HPDE6-E6E7 (cell line): ENCODE measurements around the gene CMC2.

Experiments
- DNase-seq: peaks from one replicate; pipeline ENCODE4 v3.0.0; 2011; ENCODE audit warnings: missing footprints; ENCODE audit errors: extremely low spot score

The CMC2 gene

DNA sequence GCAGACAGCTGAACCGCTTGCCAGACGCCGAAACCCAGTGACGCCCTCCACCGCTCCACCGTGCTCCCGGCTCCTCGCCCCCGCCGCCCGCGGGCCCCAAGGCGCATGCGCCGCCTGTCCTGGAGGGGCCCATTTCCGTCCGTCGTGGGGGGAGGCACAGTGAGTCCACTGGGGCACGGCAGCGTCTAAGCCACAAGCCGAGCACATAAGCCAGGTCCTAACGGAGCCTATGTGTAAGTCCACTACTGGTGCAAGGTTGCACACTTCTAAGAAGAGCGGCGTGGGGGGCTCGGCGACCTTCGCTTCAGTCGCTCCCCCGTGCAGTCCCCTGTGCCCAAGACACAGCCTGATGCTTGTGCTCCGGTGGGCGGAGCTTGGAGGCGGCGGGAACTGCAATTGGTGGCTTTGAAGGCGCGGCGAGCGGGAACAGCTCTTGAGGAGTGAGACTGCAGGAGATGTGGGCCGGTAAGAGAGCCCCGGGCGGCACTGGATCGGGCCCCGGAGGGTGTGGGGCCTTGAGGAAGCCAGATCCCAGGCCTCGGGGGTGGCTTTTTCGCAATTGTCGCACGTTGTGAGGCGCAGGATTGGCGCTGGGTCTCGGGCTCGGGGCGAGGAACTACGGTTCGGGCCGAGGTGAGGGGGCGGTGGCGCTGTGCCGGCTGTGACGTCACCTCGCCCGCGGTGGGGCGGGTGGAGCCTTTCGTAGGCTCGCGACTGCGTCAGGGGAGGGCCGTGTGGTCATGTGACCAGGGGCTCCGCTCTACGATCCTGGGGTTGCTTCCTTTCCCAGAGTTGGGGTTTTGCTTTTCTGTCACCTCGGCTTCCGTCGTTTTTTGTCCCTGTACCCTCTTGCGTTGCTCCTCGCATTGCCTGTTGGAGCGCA, at the start of gene CMC2, which contains the start of gene CENPN:
TSS of gene CMC2 (minus strand) at position 73 of the 883 bp plus-strand sequence. CDS start 9,491 bp downstream, outside the sequence.
TSS of gene CENPN (plus strand) at position 402 of the 883 bp plus-strand sequence. CDS start 4,726 bp downstream, outside the sequence.
- DNase-seq = peak; percentile 99

DNA sequence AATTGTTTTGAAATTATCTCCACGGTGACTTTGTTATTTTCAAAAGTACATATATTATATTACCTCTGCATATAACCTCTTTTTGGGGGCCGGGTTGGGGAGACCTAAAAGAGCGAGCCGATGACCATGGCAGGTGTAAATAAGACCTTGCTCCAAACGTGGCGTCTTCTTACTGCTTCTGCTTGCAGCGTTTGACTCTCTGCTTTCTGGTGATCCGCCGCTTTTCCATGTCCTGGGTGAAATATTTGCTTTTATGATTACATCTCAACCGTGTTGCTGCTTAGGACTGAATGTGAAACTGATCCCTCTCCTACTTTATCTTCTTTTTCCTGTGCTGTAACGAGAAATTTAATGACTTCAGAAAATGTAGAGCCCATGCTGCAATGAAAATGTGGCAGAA, 47.1 kb upstream of the CMC2 start:
- no peak for DNase-seq

DNA sequence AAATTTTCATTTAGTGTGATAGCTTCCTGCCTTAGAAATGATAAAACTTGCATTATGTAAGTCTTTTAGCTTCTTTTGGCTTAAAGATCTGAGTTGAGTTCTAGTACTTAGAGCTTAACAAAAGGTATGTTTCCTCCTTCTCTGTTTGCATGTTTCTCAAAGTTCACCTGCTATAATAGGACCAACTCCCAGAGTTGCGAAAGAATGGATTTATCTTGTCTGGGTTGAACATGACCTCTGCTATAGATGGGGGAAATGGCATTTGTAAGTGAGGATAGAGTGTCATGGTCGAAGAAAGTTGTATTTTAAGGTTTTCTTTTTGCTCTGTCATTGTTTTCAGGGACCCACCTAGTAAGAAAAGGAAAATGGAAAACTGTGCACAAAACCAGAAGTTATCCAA, 36.1 kb upstream of the CMC2 start:
- no peak for DNase-seq

DNA sequence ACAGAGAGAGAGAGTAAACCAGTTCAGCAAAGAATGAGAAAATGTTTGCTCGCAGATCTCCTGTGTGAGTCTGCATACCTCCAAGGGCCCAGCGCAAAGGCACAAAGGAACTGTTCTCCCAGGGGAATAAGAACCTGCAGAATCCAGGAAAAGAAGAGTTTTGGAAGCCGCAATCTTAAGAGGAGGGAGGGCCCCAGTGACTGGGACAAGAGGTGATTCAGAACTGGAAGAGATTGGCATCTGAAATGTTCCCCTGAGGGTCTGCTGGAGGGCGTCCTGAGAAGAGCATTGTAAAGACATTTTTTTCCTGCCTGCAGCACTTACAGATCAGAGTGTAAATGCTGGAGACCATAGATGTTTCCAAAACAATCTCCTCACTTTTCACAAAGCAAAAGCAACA, 35.0 kb upstream of the CMC2 start:
- no peak for DNase-seq

DNA sequence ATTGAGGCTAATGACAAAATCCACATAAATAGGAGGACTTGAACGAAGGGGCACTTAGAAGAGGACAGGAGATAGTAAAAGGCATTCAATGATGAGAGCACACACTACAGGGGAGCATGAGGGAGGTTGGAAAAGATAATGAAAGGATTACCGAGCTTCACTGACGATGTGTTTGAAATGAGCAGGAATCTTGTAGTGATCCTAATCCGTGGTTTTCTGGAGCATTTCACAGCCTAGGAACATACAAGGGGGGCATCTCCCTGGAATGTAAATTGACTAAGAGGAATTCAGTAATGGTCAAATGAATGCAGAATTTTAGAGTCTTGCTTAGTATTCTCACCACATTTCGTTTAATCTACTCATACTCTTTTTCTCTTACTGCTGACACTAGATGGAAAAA, 34.2 kb upstream of the CMC2 start:
- no peak for DNase-seq

DNA sequence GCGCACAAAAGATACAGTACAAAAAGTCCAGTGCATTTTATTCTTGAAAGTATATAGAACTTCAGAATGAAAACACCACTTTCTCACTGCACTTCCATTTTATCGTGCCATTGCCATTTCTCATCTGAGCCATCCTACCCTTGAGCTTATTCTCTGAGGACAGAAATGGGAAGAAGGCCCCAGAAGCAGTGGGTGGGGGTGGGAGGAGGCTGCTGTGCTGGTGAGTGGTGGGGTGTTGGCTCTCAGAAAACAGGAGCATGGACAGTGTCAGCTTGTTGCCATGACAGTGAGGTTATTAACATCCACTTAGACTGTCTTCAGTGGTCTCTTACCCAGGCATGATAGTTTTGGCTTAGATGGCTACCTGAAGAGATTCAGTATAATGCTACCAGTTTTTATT, 33.4 kb upstream of the CMC2 start:
- no peak for DNase-seq

DNA sequence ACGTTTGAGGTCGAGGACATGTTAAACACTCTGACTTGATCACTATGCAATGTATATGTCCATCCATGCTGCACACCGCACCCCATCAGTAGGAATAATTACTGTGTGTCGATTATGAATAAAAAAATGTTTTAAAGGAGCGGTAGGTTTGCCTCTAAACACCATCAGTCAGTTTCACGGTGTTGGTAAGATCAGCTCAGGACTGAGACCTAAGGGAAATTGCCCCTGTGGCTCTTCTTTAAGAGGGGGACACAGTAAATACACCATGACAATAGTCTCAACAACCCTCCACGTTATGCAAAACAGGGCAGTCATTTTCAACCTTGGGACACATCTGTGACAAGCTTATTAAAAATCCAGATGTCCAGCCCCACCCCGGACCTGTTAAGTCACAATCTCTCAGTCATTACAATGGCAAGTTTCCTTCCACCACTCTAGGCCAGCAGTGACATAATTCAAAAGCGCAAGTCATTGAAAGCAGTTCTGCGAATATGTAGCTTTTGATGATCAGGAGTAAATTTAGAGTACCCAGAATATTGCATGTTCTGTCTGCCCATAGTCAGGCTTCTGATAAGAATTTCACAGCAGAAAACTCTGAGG, 30.2 kb upstream of the CMC2 start:
- no peak for DNase-seq

DNA sequence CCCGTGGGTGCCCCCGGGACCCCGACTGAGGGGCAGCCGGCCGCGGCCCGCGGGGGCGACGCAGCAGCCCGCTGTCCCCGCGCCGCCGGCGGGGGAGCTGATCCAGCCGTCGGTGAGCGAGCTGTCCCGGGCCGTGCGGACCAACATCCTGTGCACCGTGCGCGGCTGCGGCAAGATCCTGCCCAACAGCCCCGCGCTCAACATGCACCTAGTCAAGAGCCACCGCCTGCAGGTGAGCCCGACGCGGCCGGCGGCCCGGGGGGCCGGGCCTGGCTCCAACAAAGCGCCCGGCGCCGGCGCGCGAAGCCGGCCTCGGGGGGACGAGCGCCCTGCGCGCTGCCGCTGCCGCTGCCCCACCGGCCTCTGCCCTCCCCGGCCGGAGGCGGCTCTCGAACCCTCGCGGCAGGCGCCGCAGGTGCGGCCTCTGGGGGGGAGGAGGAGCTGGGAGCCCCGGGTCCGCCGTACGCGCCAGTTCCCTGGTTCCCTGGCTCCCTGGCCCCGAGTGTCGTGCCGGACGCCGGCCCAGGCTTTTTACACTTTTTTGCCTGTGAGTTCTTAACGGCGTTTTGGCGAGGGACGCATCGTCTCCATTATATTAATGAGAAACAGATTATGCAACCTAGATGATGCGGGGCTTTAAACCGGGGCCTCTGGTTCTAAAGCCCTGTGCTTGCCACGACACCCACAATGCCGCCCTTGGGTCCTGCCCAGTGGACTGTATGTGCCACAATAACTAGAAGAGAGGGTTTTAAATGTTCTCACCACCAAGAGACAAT, 29.5 kb upstream of the CMC2 start:
- peak; percentile 31 for DNase-seq

DNA sequence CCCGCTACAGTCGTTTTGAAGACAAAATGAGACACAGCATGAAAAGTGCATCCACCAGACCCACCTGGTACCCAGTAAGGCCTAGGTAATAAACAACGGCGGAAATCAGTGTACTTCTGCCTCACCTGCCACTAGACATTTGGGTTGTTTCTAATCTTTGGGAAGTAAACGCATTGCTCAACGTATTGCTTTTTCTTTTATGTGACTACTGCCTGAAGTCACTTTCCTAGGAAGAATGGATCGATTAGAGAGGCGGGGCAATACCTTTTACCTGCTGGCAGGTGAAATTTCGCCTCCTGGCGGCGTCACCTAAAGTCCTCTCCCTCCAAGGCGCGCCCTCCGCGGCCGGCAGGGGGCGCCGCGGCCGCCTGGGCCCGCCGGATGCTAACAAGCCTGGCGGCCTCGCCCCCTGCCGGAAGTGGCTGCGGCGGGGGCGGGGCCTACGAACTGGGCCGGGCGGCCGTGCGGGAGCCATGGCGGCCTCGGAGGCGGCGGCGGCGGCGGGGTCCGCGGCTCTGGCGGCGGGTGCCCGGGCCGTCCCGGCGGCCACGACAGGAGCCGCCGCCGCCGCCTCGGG, 28.8 kb upstream of the CMC2 start, which contains the start of gene ATMIN:
TSS of gene ATMIN (plus strand) at position 445 of the 577 bp plus-strand sequence. CDS start at position 474, 29 bp downstream.
- peak; percentile 96 for DNase-seq

DNA sequence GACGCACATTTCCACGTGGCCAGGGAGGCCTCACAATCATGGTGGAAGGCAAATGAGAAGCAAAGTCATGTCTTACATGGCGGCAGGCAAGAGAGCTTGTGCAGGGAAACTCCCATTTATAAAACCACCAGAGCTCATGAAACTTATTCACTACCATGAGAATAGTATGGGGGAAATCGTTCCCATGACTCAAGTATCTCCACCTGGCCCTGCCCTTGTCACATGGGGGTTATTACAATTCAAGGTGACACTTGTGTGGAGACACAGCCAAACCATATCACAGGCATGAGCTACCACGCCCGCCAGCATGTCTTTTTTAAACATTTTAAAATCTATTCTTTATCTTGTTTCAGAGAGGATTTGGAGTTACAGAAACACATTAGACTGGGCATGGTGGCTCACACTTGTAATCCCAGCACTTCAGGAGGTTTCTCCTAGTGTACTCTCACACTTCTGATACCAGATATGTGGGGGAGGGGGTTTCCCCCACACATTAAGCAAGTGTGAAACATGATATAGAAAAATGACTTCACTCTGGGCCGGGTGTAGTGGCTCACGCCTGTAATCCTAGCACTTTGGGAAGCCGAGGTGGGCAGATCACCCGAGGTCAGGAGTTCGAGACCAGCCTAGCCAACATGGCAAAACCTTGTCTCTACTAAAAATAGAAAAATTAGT, 23.4 kb upstream of the CMC2 start:
- DNase-seq = no peak

DNA sequence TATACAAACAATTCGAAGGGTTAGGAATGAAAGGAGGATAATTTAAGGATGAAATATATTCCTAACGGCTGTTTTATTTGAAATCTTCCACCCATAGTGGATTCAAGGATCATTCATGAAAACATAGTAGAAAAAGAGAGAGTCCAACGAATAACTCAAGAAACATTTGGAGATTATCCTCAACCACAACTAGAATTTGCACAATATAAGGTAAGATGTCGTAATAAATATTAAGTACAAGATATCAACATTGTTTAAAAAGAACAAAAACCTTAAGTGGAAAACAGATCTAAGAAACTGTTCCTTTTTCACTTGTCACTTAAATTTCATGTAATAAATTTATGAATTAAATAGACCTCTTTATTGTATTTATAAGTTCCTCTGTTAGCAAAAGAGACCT, 19.7 kb upstream of the CMC2 start:
- no peak for DNase-seq

DNA sequence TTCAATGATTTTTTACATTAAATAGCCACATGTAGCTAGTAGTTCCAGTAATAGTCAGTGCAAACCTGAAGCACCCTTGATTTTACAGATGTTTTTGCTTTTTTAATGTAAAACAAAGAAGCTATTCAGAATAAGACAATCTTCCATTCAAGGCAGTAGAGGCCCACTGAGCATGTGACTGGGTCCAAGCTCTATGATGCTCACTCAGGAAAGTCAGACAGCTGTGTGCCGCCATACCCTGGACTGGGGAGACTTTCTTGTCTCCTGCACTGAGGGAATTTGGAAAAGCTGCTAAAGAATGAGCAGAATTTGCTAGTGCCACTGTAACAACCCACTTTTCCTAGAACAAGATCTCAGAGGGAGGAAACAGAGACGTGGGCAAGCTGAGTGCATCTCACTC, 11.8 kb upstream of the CMC2 start:
- no peak for DNase-seq

DNA sequence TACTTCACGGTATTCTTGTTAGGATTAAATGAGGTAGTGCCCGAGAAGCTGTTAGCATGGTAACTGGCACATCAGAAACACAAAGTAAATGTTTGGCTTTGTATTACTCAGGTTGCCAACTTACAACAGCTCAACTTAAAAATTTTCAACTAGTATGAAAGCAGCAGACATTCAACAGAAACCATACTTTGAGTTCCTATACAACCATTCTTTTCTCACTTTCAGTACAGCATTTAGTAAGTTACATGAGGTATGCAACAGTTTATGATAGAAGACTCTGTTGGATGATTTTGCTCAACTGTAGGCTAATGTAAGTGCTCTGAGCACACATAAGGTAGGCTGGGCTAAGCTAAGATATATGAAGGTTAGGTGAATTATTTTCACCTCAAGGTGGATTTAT, 8.0 kb upstream of the CMC2 start:
- DNase-seq = no peak

DNA sequence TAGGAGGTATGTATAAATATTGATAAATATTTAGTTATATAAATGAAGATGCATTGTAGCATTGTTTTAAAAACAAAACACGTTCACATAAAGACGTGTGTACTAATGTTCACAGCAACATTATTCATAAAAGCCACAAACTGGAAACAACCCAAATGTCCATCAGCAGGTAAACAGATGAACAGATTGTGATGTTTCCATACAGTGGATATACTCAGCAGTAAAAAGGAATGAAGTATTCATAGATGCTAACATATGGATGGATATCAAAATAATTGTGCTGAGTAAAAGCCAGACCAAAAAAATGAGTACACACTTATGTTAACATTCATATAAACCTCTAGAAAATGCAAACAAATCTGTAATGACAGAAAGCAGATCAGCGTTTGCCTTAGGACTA, 6.3 kb upstream of the CMC2 start:
- DNase-seq = no peak

DNA sequence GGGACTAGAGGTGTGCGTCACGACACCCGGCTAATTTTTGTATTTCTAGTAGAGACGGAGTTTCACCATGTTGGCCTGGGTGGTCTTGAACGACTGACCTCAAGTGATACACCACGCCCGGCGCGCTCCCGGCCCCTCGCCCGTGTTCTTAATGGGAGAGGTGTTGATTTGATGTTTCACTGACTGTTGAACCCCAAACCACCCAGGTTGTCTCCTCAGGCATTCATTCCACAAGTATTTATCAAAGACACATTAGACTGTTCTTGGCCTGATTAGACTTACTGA, 1.8 kb upstream of the CMC2 start:
- no peak for DNase-seq

DNA sequence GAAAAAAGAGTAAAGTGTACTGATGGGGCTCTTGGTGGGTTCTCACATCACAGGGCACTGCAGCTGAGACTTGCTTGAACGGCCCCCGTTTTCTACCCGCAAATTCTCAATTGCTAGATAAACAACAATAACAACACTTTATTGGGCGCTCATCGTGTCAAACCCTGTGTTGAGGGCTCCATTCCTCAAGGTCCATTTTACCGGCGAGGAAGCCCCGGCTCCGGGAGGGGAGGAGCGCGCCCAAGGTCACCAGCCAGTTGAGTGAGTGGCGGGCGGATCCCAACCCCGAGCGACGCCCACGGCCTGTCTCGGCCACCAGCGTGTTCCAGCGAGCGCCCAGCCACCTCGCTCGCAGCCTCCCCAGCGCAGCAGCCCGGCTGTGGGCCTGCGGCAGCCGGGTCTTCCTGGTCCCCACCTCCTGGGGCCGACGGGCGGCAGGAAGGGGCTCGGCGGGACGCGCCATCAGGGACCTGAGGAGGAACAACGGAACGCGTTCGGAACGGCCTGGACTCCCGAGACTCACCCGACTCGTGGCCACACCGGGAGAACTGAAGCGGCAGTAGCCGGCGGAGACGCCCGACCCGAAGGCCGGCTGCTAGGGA, 373 bp downstream of the CMC2 start:
- peak; percentile 43 for DNase-seq

DNA sequence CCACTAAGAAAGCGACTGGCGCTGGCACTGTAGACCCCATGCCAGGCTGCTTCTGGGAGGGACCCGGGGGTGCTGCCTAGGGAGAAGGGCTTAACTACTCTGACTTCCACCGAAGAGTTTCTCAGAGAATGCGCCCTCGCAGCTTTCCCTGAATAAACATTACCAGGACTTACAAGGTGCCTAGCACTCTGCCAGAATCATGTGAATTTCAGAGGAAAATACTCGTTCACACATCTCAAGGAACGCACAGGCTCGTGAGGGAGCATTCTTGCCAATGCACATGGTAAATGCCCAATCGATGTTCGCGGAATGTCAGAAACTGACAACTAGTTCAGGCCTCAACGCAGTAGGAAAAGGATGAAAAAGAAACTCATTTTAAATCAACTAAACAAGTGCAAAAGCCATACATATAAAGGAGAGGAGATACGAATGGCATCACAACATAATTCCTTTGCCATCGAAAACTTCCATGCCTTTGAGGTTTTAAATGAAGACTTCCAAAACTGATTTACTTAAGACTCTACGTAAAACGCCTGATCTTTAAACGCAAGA, 999 bp downstream of the CMC2 start:
- no peak for DNase-seq

DNA sequence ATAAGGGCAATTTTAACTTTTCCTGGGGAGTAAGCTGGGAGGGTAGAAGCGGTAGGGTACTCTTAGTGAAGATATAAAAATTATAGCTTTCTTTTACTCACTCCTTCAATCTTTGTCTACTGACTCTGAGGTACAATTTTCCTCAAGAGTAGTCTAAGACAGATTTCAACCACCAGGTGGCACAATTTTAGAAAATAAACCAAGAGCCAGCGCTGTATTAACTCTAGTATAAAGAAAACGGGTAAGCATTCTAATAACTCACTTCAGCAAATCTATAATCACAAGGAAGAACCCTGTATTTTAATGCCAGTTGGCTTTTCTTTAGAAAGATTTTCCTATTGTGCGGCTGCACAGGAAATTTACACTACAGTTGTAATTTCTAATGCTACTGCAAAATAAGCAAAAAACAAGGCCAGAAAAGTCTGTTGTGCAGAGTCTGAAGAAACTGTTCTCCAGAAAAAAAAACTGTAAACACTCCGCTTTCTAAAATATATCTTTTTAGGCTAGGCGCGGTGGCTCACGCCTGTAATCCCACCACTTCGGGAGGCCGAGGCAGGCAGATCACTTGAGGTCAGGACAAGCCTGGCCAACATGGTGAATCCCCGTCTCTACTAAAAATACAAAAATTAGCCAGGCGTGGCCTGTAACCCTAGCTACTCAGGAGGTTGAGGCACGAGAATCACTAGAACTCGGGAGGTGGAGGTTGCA, 1.9 kb downstream of the CMC2 start:
- peak; percentile 17 for DNase-seq

DNA sequence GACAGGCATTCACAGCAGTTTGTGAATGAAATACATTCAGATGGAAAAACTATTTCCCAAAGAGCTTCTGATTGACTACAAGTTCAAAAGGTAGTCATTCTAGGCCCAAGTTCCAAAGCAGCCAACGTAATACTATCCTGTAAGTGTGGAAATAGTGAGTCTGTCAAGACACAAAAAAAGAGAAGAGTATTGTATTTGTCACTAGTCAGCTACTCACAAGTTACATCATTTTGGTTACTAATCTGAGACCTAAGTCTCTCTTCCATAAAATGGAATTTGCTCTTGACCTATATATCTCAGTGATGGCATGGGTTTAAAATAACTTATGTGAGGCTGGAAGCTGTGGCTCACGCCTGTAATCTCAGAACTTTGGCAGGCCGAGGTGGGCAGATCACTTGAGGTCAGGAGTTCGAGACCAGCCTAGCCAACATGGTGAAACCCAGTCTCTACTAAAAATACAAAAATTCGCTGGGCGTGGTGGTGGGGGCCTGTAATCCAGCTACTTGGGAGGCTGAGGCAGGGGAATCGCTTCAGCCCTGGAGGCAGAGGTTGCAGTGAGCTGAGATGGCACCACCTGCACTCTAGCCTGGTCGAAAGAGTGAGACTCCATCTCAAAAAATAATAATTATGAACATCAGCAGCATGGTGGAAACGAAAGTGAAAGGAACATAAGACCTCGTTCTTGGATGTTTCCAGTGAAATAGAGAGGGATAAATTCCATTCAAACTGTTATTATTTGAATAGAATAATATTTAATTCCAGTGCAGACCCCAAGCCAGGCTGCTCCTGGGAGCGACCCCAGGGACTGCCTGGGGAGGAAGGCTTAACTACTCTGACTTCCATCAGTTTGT, 2.9 kb downstream of the CMC2 start:
- no peak for DNase-seq
